AG04449 (cell line): ENCODE results near the gene PGM3.

ENCODE experiments used
- CTCF ChIA-PET: fragments of 350-600 bp; formaldehyde crosslinking; extraction: SDS; loops from one replicate; lab custom pipeline; 2021; ENCODE audit warnings: antibody characterized with exemption; lab: Yijun Ruan, JAX
- POLR2A ChIA-PET: fragments of 400-600, 350-600 bp; formaldehyde crosslinking; extraction: SDS; loops from one replicate; lab custom pipeline; 2020; ENCODE audit warnings: antibody characterized with exemption, inconsistent platforms; lab: Yijun Ruan, JAX
- DNase-seq: peaks from one replicate; pipeline ENCODE4 v3.0.0-alpha.2; 2010; ENCODE audit warnings: low read depth, low spot score
- H3K4me3 ChIP-seq: 2 replicates; pipeline ENCODE4 v1.5.1; 2011; ENCODE audit warnings: low read depth, mild to moderate bottlenecking, control low read depth, low read length
- TF ChIP-seq, protein P1 (sequence below): IDR thresholded peaks from one replicate; pipeline ENCODE4 v1.5.1; 2011; ENCODE audit warnings: mild to moderate bottlenecking, moderate library complexity, low read length, control low read depth, inconsistent platforms; ENCODE audit not compliant: insufficient read depth; ENCODE audit errors: missing control alignments

PGM3 gene

GRCh38 chr6:83127976-83128375, 65.1 kb downstream of the PGM3 start:
- TF ChIP-seq, protein P1, sequence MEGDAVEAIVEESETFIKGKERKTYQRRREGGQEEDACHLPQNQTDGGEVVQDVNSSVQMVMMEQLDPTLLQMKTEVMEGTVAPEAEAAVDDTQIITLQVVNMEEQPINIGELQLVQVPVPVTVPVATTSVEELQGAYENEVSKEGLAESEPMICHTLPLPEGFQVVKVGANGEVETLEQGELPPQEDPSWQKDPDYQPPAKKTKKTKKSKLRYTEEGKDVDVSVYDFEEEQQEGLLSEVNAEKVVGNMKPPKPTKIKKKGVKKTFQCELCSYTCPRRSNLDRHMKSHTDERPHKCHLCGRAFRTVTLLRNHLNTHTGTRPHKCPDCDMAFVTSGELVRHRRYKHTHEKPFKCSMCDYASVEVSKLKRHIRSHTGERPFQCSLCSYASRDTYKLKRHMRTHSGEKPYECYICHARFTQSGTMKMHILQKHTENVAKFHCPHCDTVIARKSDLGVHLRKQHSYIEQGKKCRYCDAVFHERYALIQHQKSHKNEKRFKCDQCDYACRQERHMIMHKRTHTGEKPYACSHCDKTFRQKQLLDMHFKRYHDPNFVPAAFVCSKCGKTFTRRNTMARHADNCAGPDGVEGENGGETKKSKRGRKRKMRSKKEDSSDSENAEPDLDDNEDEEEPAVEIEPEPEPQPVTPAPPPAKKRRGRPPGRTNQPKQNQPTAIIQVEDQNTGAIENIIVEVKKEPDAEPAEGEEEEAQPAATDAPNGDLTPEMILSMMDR = no peak
- POLR2A ChIA-PET = no interaction called here
- peak; percentile 23 for DNase-seq
- H3K4me3 ChIP-seq = no peak overlapping the region
- CTCF ChIA-PET = no interaction called here

DNA sequence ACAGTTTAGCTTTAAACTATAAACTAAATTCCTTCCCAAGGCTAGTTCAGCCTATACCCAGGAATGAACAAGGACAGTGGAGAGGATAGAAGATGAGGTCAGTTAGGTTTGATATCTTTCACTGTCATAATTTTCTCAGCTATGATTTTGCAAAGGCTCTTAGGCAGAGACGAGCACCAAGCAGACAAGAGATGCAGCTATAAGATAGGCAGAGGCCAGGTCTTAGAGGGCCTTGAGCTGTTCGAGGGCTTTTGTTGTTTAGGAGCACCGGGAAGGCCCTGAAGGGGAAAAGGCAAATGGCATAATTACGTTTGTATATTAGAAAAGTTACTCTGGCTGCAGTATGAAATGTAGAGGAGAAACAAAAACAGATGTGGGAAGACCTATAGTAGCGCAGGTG, 65.8 kb downstream of the PGM3 start:
- CTCF ChIA-PET = no interaction called here
- H3K4me3 ChIP-seq = no peak overlapping the region
- POLR2A ChIA-PET = no interaction called here
- DNase-seq = no peak
- TF ChIP-seq, protein P1 = no peak

- TF ChIP-seq, protein P1 = no peak
- no peak overlapping the region for H3K4me3 ChIP-seq
- no peak for DNase-seq
- POLR2A ChIA-PET = no interaction called here
- CTCF ChIA-PET = interaction anchor here (1.1 to 1.2 kb wide), 2 partner anchors 9 to 60 kb away, joined by 3 read pairs; no protein-coding TSS in a partner anchor
Observed at GRCh38 chr6:83126807-83127206, 66.3 kb downstream of the PGM3 start.

DNA sequence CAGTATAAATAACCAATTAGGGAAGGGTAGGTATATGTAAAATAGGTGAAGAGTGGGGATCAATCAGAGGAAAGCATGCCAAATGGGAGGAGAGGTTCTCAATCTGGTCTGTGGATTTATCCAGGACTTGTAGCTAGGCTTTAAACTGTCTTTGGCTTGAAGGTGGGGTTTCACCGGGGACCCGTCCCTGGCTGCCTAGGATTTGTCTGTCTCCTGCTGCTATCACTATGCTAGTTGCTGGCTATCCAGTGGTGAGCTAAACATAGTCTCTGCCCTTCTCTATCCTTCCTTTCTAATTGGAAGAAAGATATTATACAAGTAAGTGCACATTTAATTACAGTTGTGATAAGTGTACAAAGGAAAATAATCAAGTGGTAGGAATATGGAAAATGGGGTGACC, 66.8 kb downstream of the PGM3 start:
- TF ChIP-seq, protein P1 = no peak
- ChIA-PET POLR2A (no interaction called here), CTCF (interaction anchor here (1.1 to 1.2 kb wide), 2 partner anchors 9 to 59 kb away, joined by 3 read pairs; no protein-coding TSS in a partner anchor)
- no peak overlapping the region for H3K4me3 ChIP-seq
- DNase-seq = no peak

GRCh38 chr6:83125425-83125824, 67.6 kb downstream of the PGM3 start:
- TF ChIP-seq, protein P1 = no peak
- ChIA-PET CTCF (no interaction called here), POLR2A (no interaction called here)
- H3K4me3 ChIP-seq = no peak overlapping the region
- DNase-seq = no peak

- ChIA-PET POLR2A (no interaction called here), CTCF (no interaction called here)
- TF ChIP-seq, protein P1 = no peak
- H3K4me3 ChIP-seq = no peak overlapping the region
- DNase-seq = no peak
Observed at GRCh38 chr6:83124553-83124952, 68.5 kb downstream of the PGM3 start.
